22Rv1 (cell line): Measurements from ENCODE around the gene SLC14A1.

Experiments
- ZFX ChIP-seq: fragments of 450-650 bp; IDR thresholded peaks from 2 replicates; pipeline ENCODE4 v1.6.1; 2017; ENCODE audit warnings: antibody characterized with exemption, borderline replicate concordance
- TF ChIP-seq, protein P1 (sequence below): fragments of 450-650 bp; IDR thresholded peaks from 2 replicates; pipeline ENCODE4 v1.5.1; 2017; ENCODE audit warnings: mild to moderate bottlenecking

DNA sequence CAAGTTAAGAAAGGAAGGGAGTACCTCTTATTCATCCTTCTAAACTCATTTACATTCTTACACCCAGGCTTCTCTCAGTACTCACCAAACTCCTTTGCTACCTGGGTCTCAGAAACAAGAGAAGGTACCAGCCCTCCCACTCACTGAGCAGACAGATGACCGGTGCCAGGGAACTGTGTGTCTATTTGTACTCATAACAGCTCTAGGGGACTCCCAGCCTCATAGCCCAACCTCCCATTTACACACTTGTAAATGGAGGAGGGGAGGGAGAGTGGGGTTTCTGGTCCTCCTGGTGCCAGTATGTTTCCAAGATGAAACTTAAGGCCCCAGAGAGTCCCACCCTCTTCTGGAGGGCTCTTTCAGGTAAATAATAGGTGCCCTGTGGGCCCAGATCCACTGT is 58.7 kb downstream of the SLC14A1 start:
- TF ChIP-seq, protein P1, sequence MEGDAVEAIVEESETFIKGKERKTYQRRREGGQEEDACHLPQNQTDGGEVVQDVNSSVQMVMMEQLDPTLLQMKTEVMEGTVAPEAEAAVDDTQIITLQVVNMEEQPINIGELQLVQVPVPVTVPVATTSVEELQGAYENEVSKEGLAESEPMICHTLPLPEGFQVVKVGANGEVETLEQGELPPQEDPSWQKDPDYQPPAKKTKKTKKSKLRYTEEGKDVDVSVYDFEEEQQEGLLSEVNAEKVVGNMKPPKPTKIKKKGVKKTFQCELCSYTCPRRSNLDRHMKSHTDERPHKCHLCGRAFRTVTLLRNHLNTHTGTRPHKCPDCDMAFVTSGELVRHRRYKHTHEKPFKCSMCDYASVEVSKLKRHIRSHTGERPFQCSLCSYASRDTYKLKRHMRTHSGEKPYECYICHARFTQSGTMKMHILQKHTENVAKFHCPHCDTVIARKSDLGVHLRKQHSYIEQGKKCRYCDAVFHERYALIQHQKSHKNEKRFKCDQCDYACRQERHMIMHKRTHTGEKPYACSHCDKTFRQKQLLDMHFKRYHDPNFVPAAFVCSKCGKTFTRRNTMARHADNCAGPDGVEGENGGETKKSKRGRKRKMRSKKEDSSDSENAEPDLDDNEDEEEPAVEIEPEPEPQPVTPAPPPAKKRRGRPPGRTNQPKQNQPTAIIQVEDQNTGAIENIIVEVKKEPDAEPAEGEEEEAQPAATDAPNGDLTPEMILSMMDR, result no peak
- TF ChIP-seq ZFX, result no peak
